ENCODE results near the gene EYA3.

EYA3 gene

DNA sequence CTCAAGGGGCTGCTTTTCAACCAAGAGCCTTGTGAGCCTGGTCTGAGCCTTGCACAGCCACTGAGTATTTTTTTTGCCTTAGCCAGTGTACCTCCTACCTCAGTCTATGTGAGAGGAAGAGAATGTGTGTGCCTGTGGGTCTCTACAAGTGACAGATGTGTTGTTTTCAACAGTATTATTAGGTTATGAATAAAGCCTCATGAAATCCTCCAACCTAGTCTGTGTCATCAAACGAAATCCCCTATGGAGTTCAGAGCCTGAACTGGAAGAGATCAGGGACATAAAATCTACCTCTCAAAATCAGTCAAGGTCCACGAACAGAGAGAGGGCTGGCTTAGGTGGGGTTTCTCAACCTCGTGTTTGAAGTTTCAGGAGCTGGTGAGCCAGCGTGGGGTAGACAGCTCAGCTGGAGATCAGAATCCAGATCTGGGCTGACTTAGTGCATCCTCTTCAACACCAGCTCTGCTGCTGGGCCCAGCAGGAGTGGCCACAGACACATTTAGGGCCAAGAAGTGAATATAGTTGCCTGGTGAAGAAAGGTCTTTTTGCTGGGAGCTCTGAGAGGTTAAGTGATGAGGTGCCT, 120.4 kb downstream of the EYA3 start:
- DNase-seq (ENCODE audit: low read depth) = peak; percentile 15
- no peak for TF ChIP-seq CTCF (conservative IDR thresholded peaks at IDR 0.05; ENCODE audit: control insufficient read depth, insufficient read depth, low read depth, low read length)
- H3K4me3 ChIP-seq (ENCODE audit: control insufficient read depth, low read depth, low read length) = no peak overlapping the region

GRCh38 chr1:27967106-27967883, 121.1 kb downstream of the EYA3 start:
- DNase-seq (ENCODE audit: low read depth) = no peak
- no peak overlapping the region for H3K4me3 ChIP-seq (ENCODE audit: control insufficient read depth, low read depth, low read length)
- TF ChIP-seq CTCF (conservative IDR thresholded peaks at IDR 0.05; ENCODE audit: control insufficient read depth, insufficient read depth, low read depth, low read length) = no peak

GRCh38 chr1:27966402-27967105, 121.9 kb downstream of the EYA3 start:
- no peak overlapping the region for H3K4me3 ChIP-seq (ENCODE audit: control insufficient read depth, low read depth, low read length)
- TF ChIP-seq CTCF (conservative IDR thresholded peaks at IDR 0.05; ENCODE audit: control insufficient read depth, insufficient read depth, low read depth, low read length) = no peak
- no peak for DNase-seq (ENCODE audit: low read depth)

- DNase-seq (ENCODE audit: low read depth) = no peak
- no peak overlapping the region for H3K4me3 ChIP-seq (ENCODE audit: control insufficient read depth, low read depth, low read length)
- no peak for TF ChIP-seq CTCF (conservative IDR thresholded peaks at IDR 0.05; ENCODE audit: control insufficient read depth, insufficient read depth, low read depth, low read length)
Measured at GRCh38 chr1:27963393-27963792, 125.0 kb downstream of the EYA3 start.

DNA sequence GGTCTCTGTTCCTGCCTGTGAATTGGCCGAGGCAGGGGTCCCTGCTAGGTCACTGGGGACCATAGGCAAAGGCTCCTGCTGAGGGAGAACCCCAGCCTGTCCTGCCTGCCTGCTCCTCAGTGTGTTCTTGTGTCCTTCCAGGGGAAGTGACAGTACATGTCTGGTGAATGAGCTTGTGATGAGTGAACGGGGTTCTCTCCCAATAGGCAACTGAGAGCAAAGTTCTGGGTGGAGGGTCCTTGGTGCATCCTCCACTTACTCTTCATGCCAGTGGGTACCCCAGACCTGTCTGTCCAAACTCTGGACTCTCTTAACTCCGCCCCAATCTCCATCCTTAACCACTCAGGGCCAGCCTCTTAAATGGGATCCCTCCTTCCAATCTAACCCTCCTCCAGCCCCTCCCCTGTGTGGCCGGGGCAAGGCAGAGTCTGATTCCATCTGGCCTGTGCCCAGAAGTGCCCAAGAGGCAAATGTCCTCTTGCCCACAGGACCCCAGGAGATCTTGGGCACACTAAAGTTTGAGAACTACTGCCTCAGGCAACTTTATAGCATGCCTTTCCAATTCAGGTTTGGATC, 126.7 kb downstream of the EYA3 start:
- TF ChIP-seq CTCF (conservative IDR thresholded peaks at IDR 0.05; ENCODE audit: control insufficient read depth, insufficient read depth, low read depth, low read length) = no peak
- peak; percentile 15 for DNase-seq (ENCODE audit: low read depth)
- H3K4me3 ChIP-seq (ENCODE audit: control insufficient read depth, low read depth, low read length) = no peak overlapping the region

DNA sequence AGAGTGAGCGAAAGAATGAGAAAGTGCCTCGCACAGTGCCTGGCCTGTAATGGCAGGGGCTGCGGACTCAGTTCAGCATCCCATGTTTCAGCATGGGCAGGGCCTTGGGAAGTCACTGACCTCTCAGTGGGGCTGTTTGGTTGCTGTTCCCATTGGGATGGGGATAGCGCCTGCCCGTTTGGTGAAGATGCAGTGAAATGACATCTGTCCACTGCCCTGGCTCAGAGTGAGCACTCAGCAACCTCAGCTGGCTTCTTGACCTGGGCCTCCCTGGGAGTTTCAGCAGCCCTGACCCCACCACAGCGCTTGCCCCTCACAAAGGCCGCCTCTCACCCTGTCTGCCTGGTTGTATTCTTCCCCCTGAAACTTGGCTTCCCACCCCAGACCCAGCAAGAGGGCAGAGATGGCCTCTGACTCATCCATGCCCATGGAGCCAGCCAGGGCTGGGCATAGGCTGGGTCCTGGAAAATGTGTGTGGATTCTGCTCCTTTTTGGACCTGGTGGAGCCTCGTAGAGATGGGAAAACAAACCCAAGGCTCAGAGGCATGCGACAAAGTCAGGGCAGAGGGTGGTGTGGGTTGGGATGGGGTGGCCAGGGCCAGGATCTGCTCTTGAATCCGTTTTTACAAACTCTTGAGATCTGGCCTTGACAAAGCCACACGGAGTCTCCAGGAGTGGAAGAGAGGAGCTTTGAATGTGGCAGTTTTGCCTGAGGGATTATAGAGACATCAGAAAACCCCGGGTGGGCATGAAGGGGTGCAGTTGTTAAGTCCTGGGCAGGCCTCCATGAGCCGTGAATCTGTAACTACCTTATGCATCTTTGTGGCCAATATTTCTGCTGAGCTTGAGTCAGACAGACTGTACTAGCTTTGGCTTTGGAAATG, 127.4 kb downstream of the EYA3 start:
- H3K4me3 ChIP-seq (ENCODE audit: control insufficient read depth, low read depth, low read length) = peak overlapping the region; percentile 65
- no peak for TF ChIP-seq CTCF (conservative IDR thresholded peaks at IDR 0.05; ENCODE audit: control insufficient read depth, insufficient read depth, low read depth, low read length)
- peak; percentile 24 for DNase-seq (ENCODE audit: low read depth)

All from fibroblast of mammary gland (primary cell).